CD4-positive, alpha-beta T cell treated with Interleukin-4 for 4 hours (primary cell): Measurements from ENCODE around the gene ASXL2.

Experiments
- DNase-seq: peaks from one replicate; pipeline ENCODE4 v3.0.0-alpha.2; 2020

The ASXL2 gene

DNA sequence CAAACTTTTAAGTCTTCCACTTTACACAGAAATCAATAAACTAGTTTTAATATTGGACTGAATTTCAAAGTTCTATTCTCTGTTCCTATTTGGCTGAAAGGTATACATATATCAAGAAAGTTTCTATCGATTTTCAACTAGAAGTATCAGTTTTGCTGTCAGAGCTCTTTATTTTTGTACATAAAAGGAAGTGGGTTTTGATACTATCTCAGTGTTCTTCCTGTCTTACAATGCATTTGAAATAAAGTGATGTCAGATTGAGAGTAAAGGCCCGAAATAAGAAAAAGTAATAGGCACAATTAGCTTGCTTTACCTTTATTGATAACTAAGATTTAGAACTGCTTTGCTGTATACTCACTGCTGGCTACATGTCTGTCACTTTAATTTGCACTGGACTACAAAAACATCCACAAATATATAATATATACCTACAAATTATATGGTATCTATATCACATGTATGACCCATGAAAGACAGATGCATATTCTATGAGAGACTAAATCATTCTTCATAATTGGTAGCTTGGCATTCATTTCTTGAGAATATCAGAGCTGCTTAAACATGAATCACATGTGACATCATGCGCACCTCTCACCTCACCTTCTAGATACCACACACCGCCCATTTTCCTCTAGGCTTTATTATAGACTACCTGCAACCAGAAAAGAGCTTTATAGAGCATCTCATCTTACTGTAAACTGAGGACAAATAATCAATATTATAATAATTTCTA lies 83.6 kb downstream of the ASXL2 start:
- DNase-seq, result peak; percentile 64

DNA sequence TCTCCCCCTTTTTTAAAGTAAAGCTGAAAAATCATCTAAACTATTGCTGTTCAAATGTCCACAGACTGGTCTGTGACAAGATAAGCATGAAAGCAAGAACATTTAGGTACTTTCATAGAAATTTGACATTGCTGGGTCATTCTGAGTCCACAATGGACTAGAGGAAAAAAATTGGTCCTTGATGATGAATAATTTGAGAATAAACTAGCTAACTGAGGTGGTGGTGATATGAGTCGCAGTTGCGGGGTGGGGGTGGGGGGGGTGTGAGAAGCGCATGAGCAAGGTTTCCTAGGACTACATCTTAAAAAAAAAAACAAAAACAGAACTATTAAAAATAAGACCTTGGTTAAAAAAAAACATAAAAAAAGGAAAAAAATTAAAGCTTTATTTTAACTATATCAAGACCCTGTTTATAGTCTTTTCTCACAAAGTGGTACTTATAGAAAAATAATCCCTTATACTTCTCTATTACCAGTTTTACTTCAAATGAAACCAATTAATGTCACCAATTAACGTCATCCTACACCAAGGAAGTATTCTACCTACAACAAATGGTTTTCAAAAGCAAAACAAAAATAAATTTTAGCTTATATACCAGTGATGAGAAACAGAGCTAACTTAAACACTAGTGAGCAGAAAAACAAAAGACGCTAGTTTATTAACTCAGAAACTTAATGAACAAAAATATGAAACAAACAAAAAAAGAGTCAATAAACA lies 88.1 kb downstream of the ASXL2 start:
- peak; percentile 27 for DNase-seq

DNA sequence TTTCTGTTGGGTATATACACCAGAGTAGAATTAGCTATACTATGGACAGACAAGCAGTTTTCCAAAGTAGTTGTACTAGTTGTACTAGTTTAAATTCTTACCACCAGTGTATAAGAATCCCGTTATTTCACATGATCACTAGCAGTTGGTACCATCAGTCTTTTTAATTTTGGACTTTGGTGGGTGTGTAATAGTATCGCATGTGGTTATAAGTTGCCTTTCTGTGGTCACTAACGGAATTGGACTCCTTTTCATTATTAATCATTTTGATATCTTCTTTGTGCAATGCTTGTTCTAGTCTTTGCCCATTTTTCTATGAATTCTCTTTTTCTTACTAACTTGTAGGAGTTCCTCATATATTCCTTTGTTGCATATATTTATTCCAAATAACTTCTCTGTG lies 89.8 kb downstream of the ASXL2 start:
- peak; percentile 10 for DNase-seq

DNA sequence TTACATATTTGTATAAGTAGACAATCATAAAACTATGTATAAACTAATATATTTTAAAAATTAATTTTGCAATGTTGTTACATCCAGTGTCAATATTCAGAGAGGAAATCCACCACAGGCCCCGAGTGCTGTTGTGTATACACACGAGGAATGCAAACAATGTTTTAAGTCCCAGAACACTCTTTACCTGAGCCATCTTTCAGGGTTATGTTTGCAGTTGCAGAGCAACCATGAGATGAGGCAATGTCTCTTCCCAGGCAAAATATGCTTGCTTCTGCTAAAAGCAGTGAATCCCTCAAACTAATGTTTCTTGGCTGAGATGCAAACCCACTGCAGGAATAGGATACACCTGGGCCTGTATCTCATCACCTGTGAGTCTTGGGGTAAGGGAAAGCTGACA lies 91.3 kb downstream of the ASXL2 start:
- no peak for DNase-seq

DNA sequence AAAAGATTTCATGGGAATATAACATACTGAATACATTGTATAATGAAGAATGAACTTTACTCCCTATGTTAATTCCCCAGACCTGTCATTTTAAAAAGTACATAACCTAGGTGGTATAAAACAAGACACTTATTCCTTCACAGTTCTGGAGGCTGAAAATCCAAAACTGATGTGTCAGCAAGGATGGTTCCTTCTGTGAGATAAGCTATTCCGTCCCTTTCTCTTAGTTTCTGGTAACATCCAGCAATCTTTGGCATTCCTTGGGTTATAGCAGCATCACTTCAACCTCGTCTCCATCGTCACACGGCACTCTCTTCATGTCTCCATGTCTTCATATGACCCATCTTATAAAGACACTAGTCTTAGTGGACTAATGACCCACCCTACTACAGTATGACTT lies 93.9 kb downstream of the ASXL2 start:
- DNase-seq, result no peak

DNA sequence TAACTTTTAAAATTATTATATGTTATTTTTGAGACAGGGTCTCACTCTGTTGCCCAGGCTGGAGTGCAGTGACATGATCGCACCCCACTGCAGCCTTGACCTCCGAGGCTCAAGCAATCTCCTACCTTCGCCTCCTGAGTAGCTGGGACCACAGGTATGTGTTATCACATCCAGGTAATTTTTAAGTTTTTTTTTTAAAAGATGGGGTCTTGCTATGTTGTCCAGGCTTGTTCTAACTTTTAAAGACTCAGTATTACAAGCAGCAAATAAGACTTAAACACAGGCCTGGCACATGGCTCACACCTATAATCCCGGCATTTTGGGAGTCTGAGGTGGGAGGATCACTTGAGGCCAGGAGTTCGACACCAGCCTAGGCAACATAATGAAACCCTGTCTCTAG lies 101.2 kb downstream of the ASXL2 start:
- DNase-seq, result no peak

DNA sequence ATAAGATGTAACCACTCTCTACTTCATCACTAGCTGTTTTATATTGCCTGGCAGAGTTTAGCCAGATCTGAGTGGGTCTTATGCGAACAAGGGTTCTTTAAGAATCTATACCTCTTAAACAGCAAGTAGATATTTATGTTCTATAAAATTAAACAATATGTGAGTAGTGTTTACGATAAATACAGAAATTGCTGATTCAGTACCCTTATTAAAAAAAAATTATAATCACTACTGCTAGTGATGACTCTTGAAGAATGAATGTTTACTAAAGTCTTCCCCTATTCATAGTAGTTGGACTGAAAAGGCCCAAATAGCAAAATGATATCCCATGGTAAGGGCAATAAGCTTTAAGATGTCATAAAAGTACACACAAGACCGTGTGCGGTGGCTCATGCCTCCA lies 106.2 kb downstream of the ASXL2 start:
- DNase-seq, result no peak

DNA sequence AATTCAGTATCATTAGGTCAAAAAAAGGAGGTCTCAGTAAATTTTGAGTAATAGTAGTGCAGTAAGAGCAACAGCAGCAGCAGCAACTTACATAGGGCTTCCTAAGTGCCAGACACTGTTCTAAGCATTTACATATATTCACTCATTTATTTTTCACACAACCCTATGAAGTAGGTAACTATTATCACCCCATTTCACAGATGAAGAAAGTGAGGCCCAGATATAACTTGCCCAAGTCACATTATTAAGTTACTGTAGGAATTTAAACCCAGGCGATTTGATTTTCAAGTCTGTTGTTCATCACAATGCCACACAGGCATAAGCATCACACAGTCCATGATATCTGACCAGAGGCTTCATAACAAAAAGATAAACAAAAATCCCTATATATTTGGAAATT lies 114.7 kb downstream of the ASXL2 start:
- DNase-seq, result no peak

DNA sequence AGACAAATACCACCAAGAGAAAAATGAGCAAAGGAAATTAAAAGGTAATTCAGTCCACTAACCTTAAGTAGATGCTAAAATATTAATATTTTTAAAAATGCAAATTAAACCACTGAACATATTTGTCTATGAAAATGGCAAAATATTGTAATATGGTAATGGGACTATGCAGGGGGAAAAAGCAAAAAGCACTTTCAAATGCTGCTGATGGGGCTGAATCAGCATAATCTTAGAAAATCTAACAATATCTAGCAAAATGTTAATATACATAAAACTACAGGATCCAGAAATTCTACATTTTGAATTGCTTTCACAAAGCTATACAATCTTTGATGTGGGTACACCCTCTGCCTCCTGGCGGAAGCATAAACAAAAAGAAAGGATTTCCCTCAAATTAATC lies 118.0 kb downstream of the ASXL2 start:
- no peak for DNase-seq

DNA sequence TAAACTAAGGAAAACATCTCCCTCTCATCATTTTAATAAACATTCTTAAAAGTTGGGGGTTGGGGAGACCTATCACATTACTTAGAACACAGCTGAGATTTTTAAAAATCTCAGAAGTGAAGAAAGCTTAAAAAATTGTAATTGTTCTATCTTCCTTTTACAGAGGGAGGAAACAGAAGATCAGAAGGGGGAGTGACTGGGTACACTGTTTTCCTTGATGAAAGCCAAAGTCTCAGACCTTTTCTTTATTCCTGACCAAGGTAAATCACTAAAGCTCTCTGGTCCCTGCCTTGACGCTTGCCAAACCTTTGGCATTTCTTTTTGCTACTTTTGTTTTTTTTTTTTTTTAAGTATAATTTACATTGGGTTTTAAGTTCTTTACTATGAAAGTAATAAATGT lies 119.9 kb downstream of the ASXL2 start:
- DNase-seq, result no peak

DNA sequence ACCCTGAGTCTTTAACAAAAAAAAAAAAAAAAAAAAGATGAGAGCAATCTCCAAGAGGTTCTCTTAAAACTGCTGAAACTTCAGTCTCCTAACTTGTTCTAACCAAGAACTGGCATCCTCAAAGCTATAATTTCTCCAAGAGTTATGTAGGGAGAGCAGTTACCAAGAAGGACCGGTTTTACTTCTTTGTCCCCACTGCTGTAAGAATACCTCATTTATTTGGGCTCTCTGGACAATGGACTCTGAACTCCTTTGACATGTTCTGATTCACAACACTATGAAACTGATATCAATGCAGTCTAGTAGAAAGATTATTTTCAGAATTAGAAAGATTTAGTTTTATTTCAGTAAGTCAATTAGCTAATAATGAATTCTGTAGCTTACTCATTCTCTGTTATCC lies 120.4 kb downstream of the ASXL2 start:
- DNase-seq, result no peak

DNA sequence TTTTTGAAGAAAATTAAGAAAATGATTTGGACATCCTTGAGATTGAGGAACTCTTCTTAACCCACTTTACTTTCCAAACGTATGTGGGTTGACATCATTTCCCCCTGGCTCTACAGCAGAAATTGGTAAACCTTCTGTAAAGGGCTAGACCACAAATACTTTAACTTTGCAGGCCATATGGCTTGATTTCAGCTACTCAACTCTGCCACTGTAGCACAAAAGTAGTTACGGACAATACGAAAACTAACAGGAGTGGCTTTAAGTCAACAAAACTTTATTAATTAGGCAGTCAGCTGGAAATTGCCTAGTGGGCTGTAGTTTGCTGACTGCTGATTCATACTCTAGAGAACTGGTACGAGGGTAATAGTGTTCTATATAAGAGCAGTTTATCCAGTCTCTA lies 121.8 kb downstream of the ASXL2 start:
- no peak for DNase-seq

DNA sequence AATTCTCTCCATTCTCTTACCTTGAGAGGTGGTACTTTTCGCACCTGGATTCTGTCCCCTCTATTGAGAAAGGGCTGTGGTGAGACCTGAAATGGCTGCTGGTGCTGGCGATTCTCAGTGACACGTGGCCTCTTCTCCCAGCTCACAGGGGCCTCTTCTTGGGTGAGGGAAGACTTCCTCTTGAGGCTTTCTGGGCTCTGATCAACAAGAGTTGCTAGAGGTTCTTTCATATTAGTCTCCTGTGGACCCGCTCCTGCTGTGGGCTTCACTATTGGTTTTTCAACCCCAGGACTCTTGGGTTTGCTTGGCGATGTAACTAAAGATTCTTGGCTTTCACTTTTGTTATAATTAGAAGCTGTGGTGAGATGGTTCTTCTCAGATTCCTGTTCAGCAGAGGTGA lies 128.6 kb downstream of the ASXL2 start:
- DNase-seq, result no peak

DNA sequence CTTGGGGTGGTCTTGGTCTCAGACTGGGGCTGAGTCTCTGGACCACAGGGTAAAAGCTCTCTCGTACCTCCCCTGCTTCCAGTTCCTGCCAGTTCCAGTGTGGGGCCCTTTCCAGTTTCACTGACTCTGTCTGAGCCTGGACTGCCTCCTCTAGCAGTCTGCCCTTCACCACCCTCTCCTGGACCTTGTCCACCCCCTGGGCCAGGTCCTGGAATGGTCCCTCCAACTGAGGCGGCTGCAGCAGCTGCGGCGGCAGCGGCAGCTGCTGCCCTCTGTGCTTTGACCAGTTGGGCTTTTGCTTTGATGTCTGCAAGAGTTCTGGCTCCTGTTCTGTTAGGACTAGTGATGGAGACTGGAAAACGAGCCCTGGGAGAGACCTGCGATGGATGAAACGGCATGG lies 134.2 kb downstream of the ASXL2 start:
- DNase-seq, result no peak

DNA sequence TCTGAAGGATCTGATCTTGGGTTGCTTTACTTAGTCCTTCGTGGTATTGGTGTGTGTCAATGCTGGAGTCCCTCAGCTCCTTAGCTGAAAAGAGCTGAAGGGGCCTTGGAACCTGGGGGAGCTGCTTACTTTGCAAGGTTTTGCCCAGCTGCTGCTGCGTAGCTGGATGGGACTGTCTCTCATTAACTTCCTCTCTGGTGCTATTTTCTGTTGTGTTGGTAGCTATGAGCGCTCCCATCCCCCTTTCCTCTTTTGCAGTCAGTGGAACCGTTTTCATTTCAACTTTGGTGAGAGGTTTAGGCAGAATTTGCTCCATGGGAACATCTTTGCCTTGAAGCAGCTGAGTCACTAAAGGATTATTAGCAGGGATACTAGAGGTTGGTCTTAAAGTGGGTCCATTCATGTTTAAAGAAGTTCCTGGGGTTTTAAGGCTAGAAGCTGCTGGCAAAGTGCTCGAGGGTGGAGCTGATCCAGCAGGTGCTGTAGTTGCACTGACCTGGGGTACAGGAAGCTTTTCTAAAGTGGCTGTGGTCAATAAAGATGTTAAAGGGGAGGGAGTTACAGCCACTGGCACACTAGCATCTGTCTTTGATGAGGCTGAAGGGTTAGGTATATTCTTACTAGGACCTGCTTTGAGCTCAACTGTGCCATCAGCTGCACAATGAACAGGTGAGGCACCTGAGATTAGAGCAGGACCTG lies 135.0 kb downstream of the ASXL2 start:
- peak; percentile 3 for DNase-seq

DNA sequence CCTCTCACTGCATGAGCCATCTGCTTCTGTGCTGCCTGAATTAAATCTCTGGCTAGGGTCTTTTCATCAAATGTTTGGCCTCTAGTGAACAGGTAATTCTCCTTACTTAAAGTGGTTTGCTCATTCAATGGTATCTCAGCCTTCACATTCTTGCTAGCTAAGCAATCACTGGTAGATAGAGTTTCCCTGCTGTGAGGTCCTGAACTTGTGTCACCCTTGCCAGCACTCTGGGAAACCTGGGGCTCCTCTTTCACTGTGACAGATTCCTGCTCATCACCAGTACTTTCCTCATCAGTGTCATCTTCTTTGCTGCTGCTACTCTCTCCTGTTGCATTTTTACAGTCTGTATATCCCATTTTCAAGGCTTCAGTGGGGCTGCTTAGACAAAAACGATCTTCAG lies 135.8 kb downstream of the ASXL2 start:
- no peak for DNase-seq

DNA sequence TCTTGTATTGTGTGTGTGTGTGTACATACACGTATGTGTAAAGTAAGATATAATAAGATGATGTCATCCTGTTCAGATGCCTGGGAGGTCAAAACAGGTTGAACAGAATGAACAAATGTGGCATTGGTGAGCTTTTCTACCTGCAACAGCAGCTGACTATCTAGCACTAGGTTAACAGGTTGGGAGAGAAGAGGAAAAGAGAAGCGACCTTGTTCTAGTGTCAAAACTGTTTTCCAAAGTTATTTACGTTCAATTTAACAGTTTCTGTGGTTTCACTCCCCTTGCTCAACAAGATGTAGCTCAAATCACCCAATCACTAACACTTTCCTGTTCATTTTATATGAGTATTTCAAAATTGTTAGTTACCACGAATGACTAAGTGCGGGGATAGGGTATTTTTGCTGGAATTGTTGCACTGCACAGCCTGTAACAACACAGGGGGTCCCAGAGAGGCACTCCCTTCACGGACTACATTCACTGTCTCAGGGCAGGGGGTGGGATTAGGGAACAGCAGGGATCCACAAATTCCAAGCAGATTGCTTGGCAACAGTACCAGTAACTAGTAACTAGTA lies 137.4 kb downstream of the ASXL2 start:
- DNase-seq, result no peak

DNA sequence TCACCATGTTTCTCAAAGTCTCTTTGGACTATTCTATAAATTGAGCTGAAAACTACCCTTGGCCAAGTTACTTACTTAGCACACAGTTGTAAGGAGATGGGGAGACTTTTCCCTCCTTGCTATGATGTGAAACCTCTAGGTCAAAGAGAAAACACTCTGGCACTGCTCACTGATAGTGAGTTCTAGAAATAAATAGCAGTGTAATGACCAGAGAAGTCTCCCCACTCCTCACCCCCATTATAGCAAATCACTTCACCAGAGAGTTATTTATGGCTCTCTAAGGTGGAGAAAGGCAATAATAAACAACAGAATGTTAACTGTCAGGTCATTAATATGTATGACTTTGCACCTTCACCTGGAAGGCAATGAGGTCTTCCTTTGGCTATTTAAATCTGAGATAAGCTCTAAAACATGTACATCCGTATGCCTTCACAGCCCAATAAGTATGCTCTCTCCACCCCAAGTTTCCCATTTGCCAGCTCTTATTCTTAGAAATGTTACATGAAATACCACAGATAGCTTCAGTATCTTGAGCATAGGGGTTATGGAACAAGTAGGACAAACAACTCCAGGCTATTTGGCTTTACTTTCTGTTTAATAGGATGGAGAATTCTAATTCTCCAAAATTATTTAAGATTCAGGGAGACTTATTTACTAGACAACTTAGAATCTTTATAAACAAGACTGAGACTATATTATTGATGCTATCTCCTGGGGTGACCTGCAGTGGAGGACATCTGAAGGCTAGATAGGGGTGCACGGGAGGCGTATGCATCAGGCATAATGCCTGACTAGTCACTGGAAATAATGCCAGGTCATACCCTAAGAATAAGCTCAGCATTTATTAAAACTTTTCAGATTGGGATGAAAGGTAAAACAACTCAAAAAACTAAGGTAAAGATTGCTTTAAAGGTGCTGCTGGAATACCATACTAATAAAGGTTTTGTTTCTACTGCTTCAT lies 139.6 kb downstream of the ASXL2 start:
- DNase-seq, result no peak

DNA sequence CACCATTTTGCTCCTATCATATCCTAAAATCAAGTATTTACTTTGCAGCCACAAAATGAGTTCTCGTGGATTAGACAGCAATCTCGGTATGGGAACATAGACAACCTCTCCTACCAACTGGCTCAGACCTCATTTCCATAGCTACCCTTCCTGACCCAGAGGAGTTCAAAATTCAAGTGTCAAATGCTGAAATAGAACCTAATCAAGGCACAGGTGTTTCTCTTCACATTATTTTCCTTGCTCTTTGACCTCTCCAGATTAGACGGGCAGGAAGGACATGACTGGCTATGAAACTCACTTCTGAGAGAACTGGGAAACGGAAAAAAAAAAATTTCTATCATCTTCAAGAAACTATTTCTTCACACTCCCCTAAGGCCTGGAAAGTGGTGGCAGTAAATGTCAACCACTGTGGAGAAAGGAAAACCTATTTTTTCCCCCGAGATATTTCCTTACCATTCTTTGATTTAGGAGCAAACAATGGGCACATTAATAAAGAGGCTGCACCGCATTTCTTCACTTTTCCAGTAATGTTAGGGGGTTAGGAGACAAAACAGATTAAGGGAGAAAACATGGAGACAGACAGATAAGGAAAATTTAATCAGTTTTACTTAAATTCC lies 141.3 kb downstream of the ASXL2 start:
- no peak for DNase-seq

DNA sequence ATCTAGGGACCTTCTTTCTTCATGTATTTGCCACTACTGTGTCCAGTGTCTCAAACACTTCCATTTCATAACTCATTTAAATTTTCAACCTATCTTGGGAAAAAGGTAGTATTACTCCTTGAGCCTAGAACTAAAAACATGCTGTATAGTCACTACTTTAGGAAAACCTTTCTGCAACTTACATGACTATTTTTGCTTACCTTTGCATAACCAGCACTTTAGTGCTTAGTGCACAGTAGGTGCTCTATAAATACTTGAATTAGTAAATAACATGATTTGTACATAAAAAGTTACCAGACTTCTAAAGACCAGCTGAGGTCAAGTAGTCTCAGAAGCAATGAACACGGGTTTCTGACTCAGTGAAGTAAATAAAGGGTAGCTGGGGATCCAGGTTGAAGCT lies 142.5 kb downstream of the ASXL2 start:
- no peak for DNase-seq

DNA sequence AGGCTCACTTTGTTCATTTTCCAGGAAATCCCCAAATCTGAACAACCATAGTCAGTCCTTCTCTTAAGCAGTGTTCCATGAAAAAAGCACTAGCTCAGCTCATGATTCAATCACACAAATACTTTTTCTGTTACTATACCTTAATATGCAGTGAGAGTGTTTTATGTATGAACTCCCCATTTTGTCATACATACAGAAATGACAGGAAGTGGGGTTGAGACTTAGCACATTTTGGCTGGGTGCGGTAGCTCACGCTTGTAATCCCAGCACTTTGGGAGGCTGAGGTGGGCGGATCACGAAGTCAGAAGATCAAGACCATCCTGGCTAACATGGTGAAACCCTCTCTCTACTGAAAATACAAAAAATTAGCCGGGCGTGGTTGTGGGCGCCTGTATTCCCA lies 149.7 kb downstream of the ASXL2 start:
- no peak for DNase-seq

DNA sequence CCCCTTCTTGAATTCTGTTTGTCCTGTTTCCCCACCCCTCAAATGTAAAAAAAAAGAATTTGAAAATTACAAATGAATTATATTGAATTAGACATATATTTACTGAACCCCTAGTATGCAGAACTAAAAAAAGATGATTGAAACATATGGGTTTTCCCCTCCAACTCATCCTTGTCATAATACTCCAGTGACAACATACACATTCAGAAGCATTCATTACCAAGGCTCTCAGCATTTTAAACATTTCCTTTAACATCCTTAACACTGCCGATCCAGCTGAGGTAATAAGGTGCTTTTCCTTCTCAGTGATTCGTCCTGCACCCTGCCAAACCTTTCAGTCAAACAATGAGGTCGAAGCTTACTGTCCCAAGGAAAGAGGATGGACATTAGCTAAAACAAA lies 151.8 kb downstream of the ASXL2 start:
- no peak for DNase-seq
